HEK293 (cell line): ENCODE measurements around the gene MGME1.

Source experiments
- ATF2 ChIP-seq: fragments of 450-650 bp; formaldehyde crosslinking; IDR thresholded peaks from 2 replicates; pipeline ENCODE4 v1.5.1; 2016; ENCODE audit warnings: missing biosample characterization, missing genetic modification characterization, low read depth
- CTCF ChIP-seq: fragments of 450-650 bp; formaldehyde crosslinking; IDR thresholded peaks from 2 replicates; pipeline ENCODE4 v1.5.1; 2016; ENCODE audit warnings: missing biosample characterization, missing genetic modification characterization
- REST ChIP-seq: fragments of 450-650 bp; formaldehyde crosslinking; IDR thresholded peaks from 2 replicates; pipeline ENCODE4 v1.5.1; 2016; ENCODE audit warnings: missing biosample characterization, missing genetic modification characterization
- ZBTB20 ChIP-seq: fragments of 450-650 bp; formaldehyde crosslinking; IDR thresholded peaks from 2 replicates; pipeline ENCODE4 v1.5.1; 2016; ENCODE audit warnings: missing biosample characterization, missing genetic modification characterization
- ZNF2 ChIP-seq: fragments of 450-650 bp; formaldehyde crosslinking; IDR thresholded peaks from 2 replicates; pipeline ENCODE4 v1.5.1; 2016; ENCODE audit warnings: missing biosample characterization, missing genetic modification characterization
- ZNF221 ChIP-seq: fragments of 450-650 bp; formaldehyde crosslinking; IDR thresholded peaks from 2 replicates; pipeline ENCODE4 v1.5.1; 2017; ENCODE audit warnings: missing biosample characterization, missing genetic modification characterization, borderline replicate concordance
- ZNF280C ChIP-seq: fragments of 450-650 bp; formaldehyde crosslinking; IDR thresholded peaks from 2 replicates; pipeline ENCODE4 v1.5.1; 2016; ENCODE audit warnings: missing biosample characterization, missing genetic modification characterization
- ZNF501 ChIP-seq: fragments of 450-650 bp; formaldehyde crosslinking; IDR thresholded peaks from 2 replicates; pipeline ENCODE4 v1.5.1; 2016; ENCODE audit warnings: missing biosample characterization, missing genetic modification characterization
- ZNF626 ChIP-seq: fragments of 450-650 bp; sonication (Bioruptor Pico); formaldehyde crosslinking; IDR thresholded peaks from 2 replicates; pipeline ENCODE4 v1.5.1; 2018; ENCODE audit warnings: missing biosample characterization, missing genetic modification characterization, inconsistent platforms
- ZNF670 ChIP-seq: fragments of 450-650 bp; formaldehyde crosslinking; IDR thresholded peaks from 2 replicates; pipeline ENCODE4 v1.5.1; 2016; ENCODE audit warnings: missing biosample characterization, missing genetic modification characterization, low read depth
- ZNF837 ChIP-seq: fragments of 450-650 bp; formaldehyde crosslinking; IDR thresholded peaks from 2 replicates; pipeline ENCODE4 v1.5.1; 2016; ENCODE audit warnings: missing biosample characterization, missing genetic modification characterization

- no peak for TF ChIP-seq ZNF837 (tag by site-specific recombination)
- TF ChIP-seq ZNF280C (tag by site-specific recombination): no peak
- no peak for TF ChIP-seq CTCF (tag by site-specific recombination)
- TF ChIP-seq REST (tag by site-specific recombination): no peak
- TF ChIP-seq ZBTB20 (tag by site-specific recombination): no peak
- no peak for TF ChIP-seq ZNF670 (tag by site-specific recombination)
- no peak for TF ChIP-seq ZNF501 (tag by site-specific recombination)
- no peak for TF ChIP-seq ATF2 (tag by site-specific recombination)
- no peak for TF ChIP-seq ZNF626 (tag by site-specific recombination)
- TF ChIP-seq ZNF221 (tag by site-specific recombination): no peak
- TF ChIP-seq ZNF2: no peak
Measured at GRCh38 chr20:17933711-17934110, 35.1 kb upstream of the MGME1 start.
